ENCODE data around the gene KLHL8. TPM values are rescaled to one million over a fixed set of nuclear protein-coding genes. Genes with fewer than 3 reads are reported as not detected.

KLHL8 gene
- total RNA-seq, 1 donor from 2014 or later: 7.6 TPM

GRCh38 chr4:87133183-87133582 is 87.2 kb downstream of the KLHL8 start:
- no peak for DNase-seq (ENCODE audit: low read depth)
- no peak for TF ChIP-seq CTCF (IDR thresholded peaks at IDR 0.05; ENCODE audit: insufficient read depth, low read length, poor library complexity, severe bottlenecking)
- H3K4me3 ChIP-seq (ENCODE audit: low read depth, low read length): no peak overlapping the region
- peaks cover 2% of the 10 kb centered on the region for H3K36me3 ChIP-seq (ENCODE audit: control insufficient read depth, insufficient read depth, low read length)
- no peaks in the 10 kb centered on the region for H3K27me3 ChIP-seq (ENCODE audit: control insufficient read depth, insufficient read depth, low read length)

- no peaks in the 10 kb centered on the region for H3K27me3 ChIP-seq (ENCODE audit: control insufficient read depth, insufficient read depth, low read length)
- TF ChIP-seq CTCF (IDR thresholded peaks at IDR 0.05; ENCODE audit: insufficient read depth, low read length, poor library complexity, severe bottlenecking): no peak
- H3K4me3 ChIP-seq (ENCODE audit: low read depth, low read length): no peak overlapping the region
- peaks cover 2% of the 10 kb centered on the region for H3K36me3 ChIP-seq (ENCODE audit: control insufficient read depth, insufficient read depth, low read length)
- no peak for DNase-seq (ENCODE audit: low read depth)
Measured at GRCh38 chr4:87132035-87132434, 88.4 kb downstream of the KLHL8 start.

GRCh38 chr4:87130985-87131703 is 89.3 kb downstream of the KLHL8 start:
- no peak for DNase-seq (ENCODE audit: low read depth)
- Histone ChIP-seq H3K27me3 (ENCODE audit: control insufficient read depth, insufficient read depth, low read length) (no peaks in the 10 kb centered on the region), H3K4me3 (ENCODE audit: low read depth, low read length) (no peak overlapping the region), H3K36me3 (ENCODE audit: control insufficient read depth, insufficient read depth, low read length) (peaks cover 2% of the 10 kb centered on the region)
- no peak for TF ChIP-seq CTCF (IDR thresholded peaks at IDR 0.05; ENCODE audit: insufficient read depth, low read length, poor library complexity, severe bottlenecking)

- Histone ChIP-seq H3K4me3 (ENCODE audit: low read depth, low read length) (no peak overlapping the region), H3K27me3 (ENCODE audit: control insufficient read depth, insufficient read depth, low read length) (no peaks in the 10 kb centered on the region), H3K36me3 (ENCODE audit: control insufficient read depth, insufficient read depth, low read length) (peaks cover 2% of the 10 kb centered on the region)
- DNase-seq (ENCODE audit: low read depth): no peak
- TF ChIP-seq CTCF (IDR thresholded peaks at IDR 0.05; ENCODE audit: insufficient read depth, low read length, poor library complexity, severe bottlenecking): no peak
Measured at GRCh38 chr4:87129681-87130080, 90.7 kb downstream of the KLHL8 start.

- DNase-seq (ENCODE audit: low read depth): no peak
- TF ChIP-seq CTCF (IDR thresholded peaks at IDR 0.05; ENCODE audit: insufficient read depth, low read length, poor library complexity, severe bottlenecking): no peak
- no peaks in the 10 kb centered on the region for H3K27me3 ChIP-seq (ENCODE audit: control insufficient read depth, insufficient read depth, low read length)
- no peaks in the 10 kb centered on the region for H3K36me3 ChIP-seq (ENCODE audit: control insufficient read depth, insufficient read depth, low read length)
- no peak overlapping the region for H3K4me3 ChIP-seq (ENCODE audit: low read depth, low read length)
Measured at GRCh38 chr4:87128006-87128705, 92.3 kb downstream of the KLHL8 start.
